H1 (cell line): ENCODE data around the gene SLC22A31. TPM values are rescaled to one million over a fixed set of nuclear protein-coding genes. Genes with fewer than 3 reads are reported as not detected.

ENCODE experiments used
- polyA plus RNA-seq, 7 experiments: library from polyadenylated mRNA; depleted of rRNA in 3 of 7; stranded (reverse) in 5 of 7; unstranded in 2 of 7; fragments of >200 nt in 5 of 7; fragments of 200-250 nt in 2 of 7; gene quantifications; 1 replicate in 5 of 7; 2 replicates in 1 of 7; 4 replicates in 1 of 7; pipeline versions ENCODE4 v1.2.1 to v1.2.3, GENCODE V29; 2011 to 2013; ENCODE audit warnings: missing spikeins in 2 of 7, mixed read lengths in 2 of 7
- total RNA-seq: library from RNA; stranded (reverse); fragmentation: NEBNext Ultra II Directional; extraction: Animal tissue kit (Norgen Biotek cat#: 25700); gene quantifications from 2 replicates; pipeline ENCODE4 v1.2.1, GENCODE V29; 2021
- TF ChIP-seq, protein P1 (sequence below): IDR thresholded peaks from 2 replicates; pipeline ENCODE4 v1.6.1; 2012; ENCODE audit warnings: low read length, inconsistent platforms

The SLC22A31 gene
- total and polyA plus RNA-seq, 2 of the 8 experiments (the other 6 are each of a cell fraction or from before 2014, with no cell fraction given) = 7.7 to 10.6 TPM

DNA sequence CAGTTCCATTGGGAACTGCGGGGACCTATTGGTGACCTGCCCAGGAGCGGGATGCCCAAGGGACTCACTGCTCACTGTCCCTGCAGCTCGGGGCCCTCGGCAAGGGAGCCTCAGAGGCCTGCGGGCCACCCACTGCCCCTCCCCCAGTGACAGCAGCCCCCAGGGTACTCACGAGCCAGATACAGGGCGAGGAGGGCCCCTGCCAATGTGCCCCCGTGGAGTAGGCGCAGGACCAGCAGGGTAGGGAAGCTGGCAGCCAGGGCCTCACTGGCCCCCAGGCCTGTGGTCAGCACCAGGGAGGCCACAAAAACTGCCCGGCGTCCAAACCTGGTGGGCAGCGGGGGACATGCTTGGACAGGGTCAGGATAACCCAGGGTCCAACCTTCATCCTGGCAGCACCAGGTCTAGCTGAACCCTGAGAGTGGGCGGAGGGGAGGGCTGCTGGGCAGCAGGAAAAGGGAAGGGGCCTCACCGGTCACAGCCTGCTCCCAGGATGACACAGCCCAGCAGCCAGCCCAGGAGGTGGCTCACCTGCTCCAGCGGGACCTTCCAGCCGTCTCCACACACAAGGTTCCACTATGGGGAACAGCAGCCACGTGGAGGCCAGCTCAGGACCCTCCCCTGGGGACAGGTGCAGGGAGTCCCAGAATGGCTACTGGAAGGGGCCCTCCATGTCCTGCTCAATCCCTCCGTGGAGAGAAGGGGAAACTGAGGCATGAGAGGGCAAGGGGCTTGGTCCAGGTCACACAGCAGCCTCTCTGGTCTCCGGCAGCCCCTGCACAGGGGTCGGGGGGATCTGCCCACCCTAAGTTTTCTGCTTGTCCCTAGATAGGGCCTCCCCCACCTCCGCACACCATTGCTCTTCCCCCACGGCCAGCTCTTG is 855 bp downstream of the SLC22A31 start (continued):
- TF ChIP-seq, protein P1, sequence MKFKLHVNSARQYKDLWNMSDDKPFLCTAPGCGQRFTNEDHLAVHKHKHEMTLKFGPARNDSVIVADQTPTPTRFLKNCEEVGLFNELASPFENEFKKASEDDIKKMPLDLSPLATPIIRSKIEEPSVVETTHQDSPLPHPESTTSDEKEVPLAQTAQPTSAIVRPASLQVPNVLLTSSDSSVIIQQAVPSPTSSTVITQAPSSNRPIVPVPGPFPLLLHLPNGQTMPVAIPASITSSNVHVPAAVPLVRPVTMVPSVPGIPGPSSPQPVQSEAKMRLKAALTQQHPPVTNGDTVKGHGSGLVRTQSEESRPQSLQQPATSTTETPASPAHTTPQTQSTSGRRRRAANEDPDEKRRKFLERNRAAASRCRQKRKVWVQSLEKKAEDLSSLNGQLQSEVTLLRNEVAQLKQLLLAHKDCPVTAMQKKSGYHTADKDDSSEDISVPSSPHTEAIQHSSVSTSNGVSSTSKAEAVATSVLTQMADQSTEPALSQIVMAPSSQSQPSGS = no peak
